HG03066 (cell line): ENCODE results near the gene RAE1.
"Not testable (repeated sequence)": the region's sequence is repeated elsewhere in the genome, so short reads cannot be mapped to it uniquely, and the experiment has no call there.

Experiments
- ATAC-seq: cut with Tn5 transposase; IDR thresholded peaks from one replicate; pipeline ENCODE4 v1.9.1; 2021; ENCODE audit warnings: low read depth; ENCODE audit not compliant: unreplicated experiment

RAE1 gene

DNA sequence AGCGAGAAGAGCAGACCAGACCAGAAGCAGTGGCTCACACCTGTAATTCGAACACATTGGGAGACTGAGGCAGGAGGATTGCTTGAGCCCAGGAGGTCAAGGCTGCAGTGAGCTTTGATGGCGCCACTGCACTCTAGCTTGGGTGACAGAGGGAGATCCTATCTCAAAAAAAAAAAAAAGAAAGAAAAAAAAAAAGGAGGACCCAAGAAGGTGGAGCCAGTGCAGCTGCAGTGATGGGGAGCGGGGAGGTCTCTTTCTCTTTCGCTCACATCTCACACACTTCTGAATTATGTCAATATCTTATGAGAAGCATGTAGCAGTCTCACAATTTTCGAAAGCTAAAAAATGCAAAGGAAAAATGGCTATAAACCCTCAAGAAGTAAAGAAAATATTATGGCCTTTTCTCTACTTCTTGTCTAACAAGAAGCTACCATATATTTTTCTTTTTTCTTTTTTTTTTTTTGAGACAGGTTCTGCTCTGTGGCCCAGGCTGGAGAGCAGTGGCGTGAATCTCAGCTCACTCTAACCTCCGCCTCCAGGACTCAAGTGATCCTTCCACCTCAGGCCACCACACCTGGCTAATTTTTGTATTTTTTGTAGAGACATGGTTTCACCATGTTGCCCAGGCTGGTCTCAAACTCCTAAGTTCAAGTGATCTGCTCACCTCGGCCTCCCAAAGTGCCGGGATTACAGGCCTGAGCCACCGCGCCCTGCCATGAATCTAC is 25.3 kb upstream of the RAE1 start:
- no peak for ATAC-seq

DNA sequence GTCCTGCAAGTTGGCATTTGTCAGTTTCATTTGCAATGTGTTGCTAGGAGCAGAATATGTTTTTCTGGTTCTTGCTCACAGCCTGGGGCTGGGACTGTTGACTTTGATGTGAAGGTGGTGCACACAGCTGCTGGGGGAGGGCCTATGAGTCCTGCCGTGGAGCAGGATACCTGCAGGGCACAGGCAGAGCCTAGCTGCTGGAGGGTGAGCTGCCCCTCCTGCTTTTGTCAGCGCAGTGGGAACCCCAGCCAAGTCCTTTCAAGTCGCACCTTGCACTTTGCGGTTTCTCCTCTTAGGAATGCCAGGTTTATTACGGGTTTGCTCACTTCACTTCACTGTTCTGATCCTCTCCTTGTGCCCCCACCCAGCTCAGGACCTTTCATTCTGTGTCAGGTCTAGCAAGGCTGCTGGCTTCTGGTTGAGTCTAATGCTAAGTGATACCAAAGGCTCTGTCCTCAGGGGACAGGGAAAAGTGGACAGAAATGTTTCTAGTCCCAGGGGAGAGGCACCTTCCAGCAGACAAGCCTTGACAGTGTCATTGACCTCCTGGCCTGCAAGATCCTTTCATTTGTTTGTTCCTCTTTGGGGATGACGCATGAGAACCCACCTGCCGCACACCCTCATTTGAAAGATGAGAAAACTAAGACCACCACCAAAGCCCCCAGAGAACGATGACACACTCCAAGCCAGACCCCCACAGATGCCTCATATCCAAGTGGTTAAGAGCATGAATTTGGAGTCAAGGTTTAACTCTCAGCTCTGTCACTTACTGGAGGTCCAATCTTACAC is 24.2 kb upstream of the RAE1 start:
- no peak for ATAC-seq

DNA sequence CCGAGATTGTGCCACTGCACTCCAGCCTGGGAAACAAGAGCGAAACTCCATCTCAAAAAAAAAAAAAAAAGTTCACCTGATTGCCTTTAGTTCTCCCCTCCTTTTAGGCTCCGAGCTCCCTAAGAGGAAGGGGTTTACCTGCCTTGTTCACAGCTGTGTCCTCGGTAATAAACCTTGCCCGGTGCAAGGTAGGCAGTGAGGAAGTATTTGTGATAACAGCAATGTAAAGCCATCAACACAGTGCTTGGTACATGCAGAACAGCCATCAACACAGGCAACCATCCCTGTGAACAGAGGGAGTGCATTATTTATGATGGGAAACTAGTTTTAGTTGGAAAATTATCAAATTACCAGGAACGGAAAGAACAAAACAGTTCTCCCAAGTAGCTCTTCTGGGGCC is 23.2 kb upstream of the RAE1 start:
- no peak for ATAC-seq

DNA sequence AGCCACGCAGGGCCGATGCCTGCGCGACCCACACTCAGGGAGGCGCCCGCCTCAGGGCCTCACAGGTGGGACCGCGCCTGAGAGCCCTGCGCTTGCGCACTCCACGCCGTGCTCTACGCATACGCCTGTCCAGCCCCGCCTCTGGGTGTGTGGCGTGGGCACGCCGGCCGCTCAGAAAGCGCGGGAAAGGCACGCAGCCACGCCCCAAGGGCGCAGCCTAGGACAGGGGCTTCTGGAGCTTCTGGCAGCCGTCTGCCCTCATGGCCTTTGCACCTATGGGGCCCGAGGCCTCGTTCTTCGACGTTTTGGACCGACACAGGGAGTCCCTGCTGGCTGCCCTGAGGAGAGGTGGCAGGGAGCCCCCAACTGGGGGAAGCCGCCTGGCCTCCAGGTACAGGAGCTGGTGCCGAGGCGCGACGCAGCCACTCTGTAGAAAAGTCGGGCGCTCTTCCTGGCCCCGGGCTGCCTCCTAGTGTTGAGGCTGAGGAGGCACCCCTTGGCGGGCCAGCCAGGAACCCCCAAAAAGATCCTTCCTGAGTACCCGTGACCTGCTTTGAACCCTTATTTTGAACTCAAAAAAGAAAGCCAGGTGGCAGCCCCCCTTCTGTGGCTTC is 21.3 kb upstream of the RAE1 start, which contains the start of gene SPO11:
Gene SPO11, plus strand, starts transcription at position 196 of the 614 bp plus-strand sequence. Its CDS starts 65 bp downstream, at position 261.
- no peak for ATAC-seq

DNA sequence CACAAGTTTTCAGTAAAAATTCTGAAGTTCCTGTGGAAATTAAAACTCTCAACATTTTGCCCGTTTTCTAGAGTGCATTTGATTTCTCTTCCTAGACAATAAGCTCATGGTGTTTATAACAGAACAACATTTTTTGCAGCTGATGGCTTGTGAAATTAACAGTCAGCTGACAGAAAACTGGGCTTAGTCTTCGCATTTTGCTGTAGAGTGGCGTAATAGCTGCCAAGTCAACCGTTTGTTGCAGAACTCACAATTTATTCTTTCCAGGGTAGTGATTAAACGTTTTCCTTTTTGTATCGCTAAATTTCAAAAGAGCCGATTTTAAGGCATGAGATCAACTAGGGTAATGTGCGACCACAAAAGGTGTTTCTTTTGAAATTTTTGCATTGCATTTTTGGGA is 20.1 kb upstream of the RAE1 start:
- no peak for ATAC-seq

DNA sequence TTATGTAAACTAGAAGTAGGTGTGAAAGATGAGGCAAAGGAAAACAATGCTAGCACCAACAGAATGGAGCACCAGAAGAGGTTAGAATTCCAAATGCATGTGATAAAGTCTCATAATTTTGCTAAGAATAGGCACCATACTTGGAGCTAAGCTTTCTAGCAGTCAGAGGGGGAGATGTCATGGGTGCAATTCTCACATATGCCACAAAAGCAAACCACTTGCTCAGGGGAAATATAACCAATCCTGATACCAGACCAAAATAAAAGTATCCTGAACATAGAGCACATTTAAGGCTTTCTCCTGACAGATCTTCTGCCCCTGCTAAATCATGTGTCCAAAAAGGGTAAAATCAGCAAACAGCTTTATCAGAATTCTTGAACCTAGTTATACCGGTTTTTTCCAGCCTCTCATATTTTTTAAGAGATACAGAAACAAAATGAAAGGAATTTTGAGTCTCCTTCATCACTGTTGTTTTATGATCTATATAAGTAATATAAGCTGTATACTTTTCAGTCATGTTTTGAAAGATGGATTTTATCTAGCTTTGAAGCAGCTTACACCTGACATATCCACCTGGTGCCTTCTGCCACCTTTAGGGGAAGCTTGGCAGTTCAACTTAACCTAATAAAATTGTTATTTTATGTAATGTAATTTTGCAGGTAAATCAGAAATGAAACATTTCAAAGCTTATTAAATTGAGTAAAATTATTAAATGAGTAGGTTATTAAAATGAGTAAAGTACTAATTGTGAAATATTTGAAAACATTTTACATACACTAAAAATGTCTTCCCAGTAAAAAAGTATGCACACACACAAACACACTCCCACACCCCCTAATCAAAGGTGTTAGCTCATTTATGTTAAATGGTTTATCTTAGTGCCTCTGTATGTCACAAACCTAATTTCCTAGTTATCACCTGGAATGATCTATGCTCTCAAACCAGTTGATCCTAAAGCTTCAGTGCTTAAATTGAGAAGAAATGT is 18.7 kb upstream of the RAE1 start:
- ATAC-seq: no peak

DNA sequence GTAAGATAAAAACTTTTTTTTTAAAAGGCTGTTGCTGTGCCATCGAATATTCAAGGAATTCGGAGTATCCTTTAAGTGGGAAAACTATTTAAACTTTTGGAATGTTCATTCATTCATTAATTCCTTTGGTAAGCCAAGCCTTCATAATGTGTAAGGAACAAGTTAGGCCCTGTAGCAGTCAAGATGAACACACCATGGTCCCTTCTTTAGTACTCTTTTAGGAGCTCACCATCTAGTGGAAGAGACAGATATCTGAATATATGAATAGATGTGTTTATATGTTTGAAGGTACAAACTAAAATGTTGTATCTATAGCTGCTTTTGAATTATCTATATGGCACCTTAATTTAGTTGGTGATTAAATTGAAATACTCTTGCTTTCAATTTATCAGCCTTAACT is 15.7 kb upstream of the RAE1 start:
- ATAC-seq: no peak

DNA sequence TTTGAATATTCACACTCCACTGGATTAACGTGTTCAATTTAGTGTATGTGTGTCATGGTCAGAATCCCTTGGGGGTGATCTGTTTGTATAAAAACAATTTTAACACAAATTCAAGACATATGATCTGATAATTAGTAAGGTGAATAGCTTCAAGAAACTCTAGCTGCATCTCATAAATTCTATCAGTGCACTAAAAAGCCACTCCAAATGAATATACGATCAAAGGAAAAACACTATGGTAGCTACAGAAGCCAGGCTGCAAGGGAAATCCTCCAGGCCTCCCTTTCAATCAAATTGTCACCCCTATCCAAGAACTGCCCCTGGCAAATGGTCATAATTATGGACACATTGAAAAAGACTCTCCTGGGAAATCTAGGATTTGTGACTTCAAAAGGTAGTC is 9.4 kb upstream of the RAE1 start:
- ATAC-seq: no peak

DNA sequence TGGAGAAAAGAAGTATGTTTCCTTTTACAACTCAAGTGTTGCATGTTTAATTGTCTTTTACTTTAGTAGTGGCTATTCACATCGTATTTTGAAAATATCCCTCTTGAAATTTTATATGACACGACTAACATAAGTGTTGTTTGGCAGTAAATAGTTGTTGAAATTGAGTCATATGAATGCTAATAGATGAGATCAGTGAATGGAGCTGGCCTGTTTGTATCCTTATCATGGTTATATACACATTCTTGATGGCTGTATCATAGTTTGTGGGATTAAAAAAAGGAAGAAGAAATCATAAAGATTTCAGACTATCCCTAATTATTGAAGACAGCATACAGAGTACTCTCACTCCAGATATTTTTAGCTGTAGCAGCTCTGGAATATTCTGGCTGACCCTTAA is 8.2 kb upstream of the RAE1 start:
- ATAC-seq: no peak

DNA sequence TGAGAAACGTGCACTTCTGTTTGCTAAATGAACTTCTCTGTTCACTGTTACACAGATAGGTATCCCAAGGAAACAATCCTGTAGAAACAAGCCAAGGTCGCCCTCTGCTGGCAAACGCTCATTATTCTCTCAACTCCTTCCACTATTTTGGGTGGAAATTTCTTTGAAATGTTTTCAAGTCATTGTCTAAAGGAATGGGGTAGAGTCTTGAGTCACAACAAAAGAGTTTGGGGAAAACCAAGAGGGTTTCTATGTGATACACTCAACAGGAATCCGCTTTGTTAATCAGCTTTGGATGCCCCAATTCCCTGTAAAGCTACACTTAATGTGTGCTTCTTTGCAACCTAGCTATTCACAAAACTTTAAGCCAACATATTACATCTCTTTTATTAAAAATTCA is 4.6 kb upstream of the RAE1 start:
- no peak for ATAC-seq

DNA sequence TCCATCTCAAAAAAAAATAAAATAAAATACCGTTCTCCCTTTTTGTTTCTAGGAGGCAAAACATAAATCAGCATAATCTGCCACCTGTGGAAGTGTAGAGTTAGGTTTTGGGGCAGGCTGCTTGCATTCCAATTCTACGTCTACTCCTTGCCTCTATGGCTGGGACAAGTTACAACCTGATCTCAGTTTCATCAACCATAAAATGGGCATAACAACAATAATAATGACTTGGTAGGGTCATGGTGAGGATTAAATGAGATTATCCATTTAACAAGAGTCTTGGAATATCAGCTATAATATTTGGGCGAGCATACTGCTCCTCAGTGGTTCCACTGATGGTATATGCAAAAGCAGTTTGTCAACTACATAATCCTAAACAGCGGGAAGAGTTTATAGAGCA is 3.7 kb upstream of the RAE1 start:
- ATAC-seq: no peak

DNA sequence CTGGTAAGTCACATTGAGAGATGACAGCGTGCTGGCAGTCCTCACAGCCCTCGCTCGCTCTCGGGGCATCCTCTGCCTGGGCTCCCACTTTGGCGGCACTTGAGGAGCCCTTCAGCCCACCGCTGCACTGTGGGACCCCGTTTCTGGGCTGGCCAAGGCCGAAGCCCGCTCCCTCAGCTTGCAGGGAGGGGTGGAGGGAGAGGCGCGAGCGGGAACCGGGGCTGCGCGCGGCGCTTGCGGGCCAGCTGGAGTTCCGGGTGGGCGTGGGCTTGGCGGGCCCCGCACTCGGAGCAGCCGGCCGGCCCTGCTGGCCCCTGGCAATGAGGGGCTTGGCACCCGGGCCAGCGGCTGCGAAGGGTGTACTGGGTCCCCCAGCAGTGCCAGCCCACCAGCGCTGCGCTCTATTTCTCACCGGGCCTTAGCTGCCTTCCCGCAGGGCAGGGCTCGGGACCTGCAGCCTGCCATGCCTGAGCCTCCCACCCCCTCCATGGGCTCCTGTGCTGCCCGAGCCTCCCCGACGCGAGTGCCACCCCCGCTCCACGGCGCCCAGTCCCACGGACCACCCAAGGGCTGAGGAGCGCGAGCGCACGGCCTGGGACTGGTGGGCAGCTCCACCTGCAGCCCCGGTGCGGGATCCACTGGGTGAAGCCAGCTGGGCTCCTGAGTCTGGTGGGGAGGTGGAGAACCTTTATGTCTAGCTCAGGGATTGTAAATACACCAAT is 2.7 kb upstream of the RAE1 start:
- ATAC-seq: not testable (repeated sequence)

DNA sequence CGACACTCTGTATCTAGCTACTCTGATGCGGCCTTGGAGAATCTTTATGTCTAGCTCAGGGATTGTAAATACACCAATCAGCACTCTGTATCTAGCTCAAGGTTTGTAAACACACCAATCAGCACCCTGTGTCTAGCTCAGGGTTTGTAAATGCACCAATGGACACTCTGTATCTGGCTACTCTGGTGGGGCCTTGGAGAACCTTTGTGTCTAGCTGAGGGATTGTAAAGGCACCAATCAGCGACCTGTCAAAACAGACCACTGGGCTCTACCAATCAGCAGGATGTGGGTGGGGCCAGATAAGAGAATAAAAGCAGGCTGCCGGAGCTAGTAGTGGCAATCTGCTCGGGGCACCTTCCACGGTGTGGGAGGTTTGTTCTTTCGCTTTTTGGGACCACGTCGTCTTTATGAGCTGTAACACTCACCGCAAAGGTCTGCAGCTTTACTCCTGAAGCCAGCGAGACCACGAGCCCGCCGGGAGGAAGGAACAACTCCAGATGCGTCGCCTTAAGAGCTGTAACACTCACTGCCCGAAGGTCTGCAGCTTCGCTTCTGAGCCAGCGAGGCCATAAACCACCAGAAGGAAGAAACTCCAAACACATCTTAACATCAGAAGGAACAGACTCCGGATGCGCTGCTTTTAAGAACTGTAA is 2.0 kb upstream of the RAE1 start:
- not testable (repeated sequence) for ATAC-seq

DNA sequence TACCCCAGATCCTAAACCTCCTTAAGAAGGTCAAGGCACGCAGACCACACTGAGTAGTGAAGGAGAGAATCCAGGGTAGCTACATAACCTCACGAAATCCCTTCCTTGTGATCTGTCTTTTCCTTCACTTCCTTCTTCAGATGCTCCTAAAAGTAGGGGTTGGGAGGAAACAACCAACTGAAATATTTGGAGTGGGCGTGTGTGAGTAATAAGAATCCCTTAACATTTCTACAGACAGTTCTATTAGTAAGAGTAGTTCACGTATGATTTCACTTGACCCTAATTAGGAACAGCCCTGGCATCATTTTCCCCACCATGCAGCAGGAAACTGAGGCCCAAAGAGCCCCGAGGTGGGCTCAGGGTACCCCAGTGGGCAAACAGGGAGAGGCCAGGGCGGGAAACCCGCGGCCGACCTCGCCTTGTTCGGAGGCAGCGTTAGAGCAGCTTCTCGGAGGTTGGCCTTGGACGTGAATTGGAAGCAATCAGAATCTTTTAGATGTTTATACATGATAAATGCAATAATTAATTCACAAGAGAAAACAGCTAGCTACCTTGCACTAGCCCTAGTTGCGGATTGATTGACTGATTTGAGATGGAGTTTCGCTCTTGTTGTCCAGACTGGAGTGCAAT is 859 bp upstream of the RAE1 start:
- no peak for ATAC-seq

DNA sequence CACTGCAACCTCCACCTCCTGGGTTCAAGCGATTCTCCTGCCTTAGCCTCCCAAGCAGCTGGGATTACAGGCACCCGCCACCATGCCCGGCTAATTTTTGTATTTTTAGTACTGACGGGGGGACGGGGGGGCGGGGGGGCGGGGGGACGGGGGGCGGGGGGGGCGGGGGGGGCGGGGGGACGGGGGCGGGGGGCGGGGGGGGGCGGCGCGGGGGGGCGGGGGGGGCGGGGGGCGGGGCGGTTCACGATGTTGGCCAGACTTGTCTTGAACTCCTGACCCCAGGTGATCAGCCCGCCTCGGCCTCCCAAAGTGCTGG is 371 bp upstream of the RAE1 start:
- ATAC-seq: not testable (repeated sequence)

DNA sequence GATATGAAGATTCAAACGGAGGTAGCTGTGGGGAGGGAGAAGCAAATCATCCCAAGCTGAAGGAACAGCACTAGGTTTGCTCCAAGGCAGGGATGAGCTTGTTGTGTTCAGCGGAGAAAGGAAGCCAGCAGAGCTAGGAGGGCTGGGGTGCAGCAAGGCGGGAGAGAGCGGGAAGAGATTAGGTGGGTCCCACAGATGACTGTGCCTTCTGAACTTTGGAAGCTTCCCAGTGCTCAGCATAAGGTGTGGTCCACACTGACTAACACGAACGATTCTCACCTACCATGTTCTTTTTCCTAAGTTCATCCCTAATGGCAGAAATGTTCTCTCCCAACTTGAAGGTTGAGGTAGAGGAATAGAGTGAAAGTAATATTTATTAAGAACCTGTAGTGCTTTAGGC is 1.2 kb downstream of the RAE1 start:
- ATAC-seq: no peak

DNA sequence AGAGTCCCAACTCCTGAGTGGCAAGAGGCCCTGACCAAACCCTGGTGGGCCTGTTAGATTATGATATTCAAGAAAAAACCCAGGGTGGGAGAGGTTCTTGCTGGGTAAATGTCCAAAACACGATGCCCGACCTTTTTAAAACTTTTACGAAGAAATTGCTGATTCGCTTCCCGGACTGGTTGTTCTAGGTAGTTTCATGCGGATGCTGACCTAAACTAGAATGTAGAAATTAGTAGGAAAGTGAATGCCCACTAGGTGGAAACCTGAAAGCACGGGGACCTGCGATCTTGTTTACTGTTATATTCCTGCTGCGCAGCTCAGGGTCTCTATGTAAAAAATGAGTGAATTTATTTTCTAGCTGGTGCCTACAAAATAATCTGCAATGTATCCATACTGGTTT is 2.3 kb downstream of the RAE1 start:
- ATAC-seq: no peak

DNA sequence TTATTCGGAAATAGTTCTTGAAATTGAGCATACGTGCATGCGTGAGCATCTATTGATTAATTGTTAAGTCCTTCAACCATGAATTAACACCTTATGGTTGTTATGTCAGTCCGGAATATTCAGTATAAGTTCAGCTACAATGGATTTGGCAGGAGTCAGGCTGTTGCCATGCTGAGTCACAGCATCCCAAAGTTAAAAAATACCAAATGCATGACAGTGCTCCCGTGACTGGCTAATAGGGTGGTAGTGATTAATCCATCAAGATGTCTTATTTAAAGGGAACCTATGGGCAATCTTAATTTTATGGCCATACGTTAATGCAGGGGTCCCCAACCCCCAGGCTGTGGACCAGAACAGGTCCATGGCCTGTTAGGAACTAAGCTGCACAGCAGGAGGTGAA is 10.5 kb downstream of the RAE1 start:
- no peak for ATAC-seq

DNA sequence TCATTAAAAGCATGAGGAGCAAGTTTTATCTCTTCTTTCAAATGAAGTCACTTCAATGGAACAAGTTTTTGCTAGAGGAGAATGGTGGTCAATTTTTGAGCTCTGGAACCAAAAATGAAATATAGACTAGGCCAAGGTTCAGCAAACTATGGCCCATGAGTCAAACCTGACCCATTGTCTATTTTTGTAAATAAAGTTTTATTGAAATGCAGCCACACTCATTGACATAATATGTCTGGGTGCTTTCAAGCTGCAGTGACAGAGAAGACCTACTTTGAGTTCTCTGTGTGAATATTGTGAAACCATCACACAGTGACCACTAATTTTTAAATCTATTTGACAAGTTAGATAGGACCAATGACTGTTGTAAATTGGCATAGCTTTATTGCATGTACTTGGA is 13.4 kb downstream of the RAE1 start:
- ATAC-seq: no peak
